Measurements from ENCODE around the gene MCUR1.
"Not testable (repeated sequence)": the region's sequence is repeated elsewhere in the genome, so short reads cannot be mapped to it uniquely, and the experiment has no call there.

MCUR1 gene

GRCh38 chr6:13772358-13773030 lies 41.9 kb downstream of the MCUR1 start:
- DNase-seq = not testable (repeated sequence)

- DNase-seq = peak; percentile 22
These were observed 44.7 kb downstream of the MCUR1 start for GRCh38 chr6:13769655-13770053.

GRCh38 chr6:13769034-13769654 lies 45.2 kb downstream of the MCUR1 start:
- DNase-seq = no peak

GRCh38 chr6:13767121-13767808 lies 47.1 kb downstream of the MCUR1 start:
- DNase-seq = peak; percentile 22

- DNase-seq = no peak
These were observed 48.1 kb downstream of the MCUR1 start for GRCh38 chr6:13766201-13766634.

- DNase-seq = no peak
These were observed 48.8 kb downstream of the MCUR1 start for GRCh38 chr6:13765570-13765969.

GRCh38 chr6:13764996-13765395 lies 49.4 kb downstream of the MCUR1 start:
- DNase-seq = no peak

GRCh38 chr6:13763740-13764381 lies 50.5 kb downstream of the MCUR1 start:
- DNase-seq = no peak

GRCh38 chr6:13762611-13763441 lies 51.5 kb downstream of the MCUR1 start:
- DNase-seq = no peak

GRCh38 chr6:13761361-13762036 lies 52.9 kb downstream of the MCUR1 start:
- DNase-seq = no peak

- no peak for DNase-seq
These were observed 53.8 kb downstream of the MCUR1 start for GRCh38 chr6:13760307-13761304.

GRCh38 chr6:13759025-13759424 lies 55.3 kb downstream of the MCUR1 start:
- no peak for DNase-seq

GRCh38 chr6:13754644-13755043 lies 59.7 kb downstream of the MCUR1 start:
- DNase-seq = no peak

GRCh38 chr6:13743736-13744127 lies 70.6 kb downstream of the MCUR1 start:
- DNase-seq = no peak

- DNase-seq = no peak
These were observed 71.2 kb downstream of the MCUR1 start for GRCh38 chr6:13742961-13743735.

- DNase-seq = no peak
These were observed 73.0 kb downstream of the MCUR1 start for GRCh38 chr6:13741365-13741764.

Measured in stimulated activated CD4-positive, alpha-beta T cell treated with anti-CD3 and anti-CD28 coated beads, Interleukin-12 subunit alpha, Interleukin-12 subunit beta, amount 100 ng/mL, for 4 hours (primary cell).